ENCODE measurements around the gene PITX1. TPM values are rescaled to one million over a fixed set of nuclear protein-coding genes. Genes with fewer than 3 reads are reported as not detected.
"Not testable (repeated sequence)": the region's sequence is repeated elsewhere in the genome, so short reads cannot be mapped to it uniquely, and the experiment has no call there.

PITX1 gene
- under 0.01 TPM in 1 of 2 replicates, not detected in the other for total RNA-seq

DNA sequence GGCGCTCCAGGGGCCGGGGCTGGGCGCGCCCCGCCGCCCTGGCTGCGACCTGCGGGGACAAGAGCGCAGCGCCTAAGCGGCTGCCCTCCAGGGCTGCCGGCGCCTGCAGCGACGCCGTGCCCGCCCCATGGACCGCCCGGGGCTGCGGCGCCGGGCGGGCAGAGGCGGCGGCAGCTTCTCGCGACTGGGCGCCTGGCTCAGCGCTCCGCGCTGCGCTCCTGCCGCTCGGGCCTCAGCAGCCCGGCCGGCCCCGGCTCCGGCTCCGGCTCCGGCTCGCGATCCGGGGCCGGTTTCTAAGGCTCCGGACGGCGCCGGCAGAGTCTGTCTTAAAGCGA lies at the start of gene PITX1:
Gene PITX1 (minus strand): TSS at position 328 of the 335 bp plus-strand sequence. CDS start 347 bp downstream, outside the sequence.
- DNase-seq (ENCODE audit: low read depth in 2 of 2), result peak in 1 of 2 donors; percentile 26

DNA sequence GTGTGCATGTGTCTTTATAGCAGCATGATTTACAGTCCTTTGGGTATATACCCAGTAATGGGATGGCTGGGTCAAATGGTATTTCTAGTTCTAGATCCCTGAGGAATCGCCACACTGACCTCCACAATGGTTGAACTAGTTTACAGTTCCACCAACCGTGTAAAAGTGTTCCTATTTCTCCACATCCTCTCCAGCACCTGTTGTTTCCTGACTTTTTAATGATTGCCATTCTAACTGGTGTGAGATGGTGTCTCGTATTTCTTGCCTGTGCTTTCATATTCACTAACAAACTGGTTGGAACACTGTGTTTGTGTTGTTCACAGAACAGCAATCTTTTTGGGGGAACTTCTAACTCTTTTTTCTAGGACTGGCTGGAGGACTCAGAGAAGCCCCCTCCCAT lies 49.3 kb upstream of the PITX1 start:
- DNase-seq (ENCODE audit: low read depth in 2 of 2), result not testable (repeated sequence)

DNA sequence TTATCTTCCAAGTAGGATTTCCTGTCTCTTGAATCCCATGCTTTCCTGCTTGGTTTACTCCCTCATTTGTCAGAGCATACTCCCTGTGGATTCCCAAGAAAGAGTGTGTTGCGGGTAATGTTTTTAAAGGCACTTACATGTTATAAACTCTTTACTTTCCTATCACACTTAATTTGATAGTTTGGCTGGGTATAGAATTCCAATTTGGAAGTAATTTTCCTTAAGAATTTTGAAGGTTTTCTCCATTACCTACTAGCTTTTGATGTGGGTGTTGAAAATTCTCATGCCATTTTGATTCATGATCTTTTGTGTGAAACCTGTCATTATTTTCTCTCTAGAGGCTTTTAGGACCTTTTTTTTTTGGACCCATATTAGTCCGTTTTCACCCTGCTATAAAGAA lies 47.2 kb upstream of the PITX1 start:
- DNase-seq (ENCODE audit: low read depth in 2 of 2), result no peak

DNA sequence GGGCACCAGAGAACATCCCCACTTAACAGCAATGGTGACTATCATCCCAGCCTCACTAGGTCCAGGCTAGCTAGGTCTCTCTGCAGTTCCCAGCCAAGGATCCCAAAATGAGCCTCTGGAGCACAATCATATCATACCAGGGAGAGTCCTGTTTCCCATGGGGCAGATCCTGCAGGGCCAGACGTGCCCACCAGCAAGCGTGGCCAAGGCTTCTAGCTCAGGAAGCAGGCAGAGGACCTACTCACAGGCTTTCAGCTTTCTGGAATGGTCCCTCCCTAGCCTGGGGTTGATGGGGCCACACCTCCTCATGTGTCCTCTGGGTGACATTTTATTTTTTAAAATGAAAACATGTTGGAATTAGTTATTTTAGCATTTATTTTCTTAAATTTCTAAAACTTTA lies 45.7 kb upstream of the PITX1 start:
- DNase-seq (ENCODE audit: low read depth in 2 of 2), result no peak

DNA sequence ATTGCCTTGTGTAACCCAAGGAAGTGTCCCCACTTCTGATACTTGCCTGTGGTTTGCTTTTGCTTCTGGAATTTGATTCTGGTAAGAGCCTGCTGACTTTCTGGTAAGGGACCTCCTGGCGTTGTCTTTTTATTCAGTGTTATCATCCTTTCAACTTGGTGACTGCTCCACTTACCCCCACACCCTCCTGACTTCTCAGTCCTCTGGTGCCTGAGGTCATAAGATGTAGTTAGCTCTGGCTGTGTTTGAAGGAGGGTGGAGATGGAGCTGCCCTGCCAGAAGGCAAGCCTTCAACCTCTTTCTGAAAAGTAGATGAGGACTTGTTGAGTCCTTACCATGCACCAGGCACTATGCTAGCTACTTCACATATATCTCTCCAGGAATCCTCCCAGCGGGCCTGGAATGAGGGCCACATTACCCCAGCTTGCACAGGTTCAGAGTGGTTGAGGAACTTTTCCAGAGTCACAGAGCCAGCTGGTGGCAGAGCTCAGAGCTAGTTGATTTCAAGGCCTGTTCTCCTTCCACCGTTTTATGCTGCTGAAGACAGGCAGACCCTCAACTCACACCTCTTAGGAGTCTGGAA lies 45.2 kb upstream of the PITX1 start:
- no peak for DNase-seq (ENCODE audit: low read depth in 2 of 2)

DNA sequence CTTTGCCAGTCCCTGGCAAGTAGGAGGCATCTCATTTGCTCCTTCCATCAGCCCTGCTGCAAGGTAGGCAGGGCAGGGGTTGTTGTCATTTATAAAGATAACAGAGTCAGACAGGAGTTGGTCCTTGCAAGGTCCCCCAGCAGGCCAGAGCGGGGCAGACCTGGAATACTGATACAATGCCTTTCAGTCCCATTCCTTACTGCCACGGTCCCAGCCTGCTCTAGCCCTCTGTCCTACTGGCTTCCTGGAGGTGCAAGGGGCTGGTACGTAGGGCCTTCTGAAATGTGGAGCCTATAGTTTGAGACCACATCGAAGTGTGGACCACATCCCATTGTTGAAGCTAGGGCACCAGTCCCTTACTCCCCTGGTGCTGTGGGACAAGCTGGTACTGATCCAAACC lies 42.8 kb upstream of the PITX1 start:
- no peak for DNase-seq (ENCODE audit: low read depth in 2 of 2)

DNA sequence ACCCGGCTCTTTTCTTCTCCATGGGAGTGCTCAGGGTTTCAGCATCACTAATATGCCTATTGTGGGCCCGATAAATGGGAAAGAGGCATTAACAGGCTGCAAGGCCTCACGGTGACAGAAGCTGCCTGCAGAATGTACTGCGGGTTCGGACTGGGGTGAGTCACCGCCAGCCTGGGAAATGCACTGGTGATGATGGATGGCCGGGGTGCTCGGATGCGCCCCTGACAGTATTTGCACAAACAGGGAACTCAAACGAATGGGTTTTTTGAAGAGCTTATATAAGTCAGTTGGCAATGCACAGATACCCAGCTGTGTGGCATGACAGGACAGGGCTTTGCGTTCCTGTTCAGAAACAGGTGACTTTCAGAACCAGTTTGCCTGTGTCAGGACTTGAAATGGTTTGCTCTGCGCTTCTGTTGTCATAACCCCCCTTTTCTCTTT lies 42.0 kb upstream of the PITX1 start:
- peak in 1 of 2 donors; percentile 24 for DNase-seq (ENCODE audit: low read depth in 2 of 2)

DNA sequence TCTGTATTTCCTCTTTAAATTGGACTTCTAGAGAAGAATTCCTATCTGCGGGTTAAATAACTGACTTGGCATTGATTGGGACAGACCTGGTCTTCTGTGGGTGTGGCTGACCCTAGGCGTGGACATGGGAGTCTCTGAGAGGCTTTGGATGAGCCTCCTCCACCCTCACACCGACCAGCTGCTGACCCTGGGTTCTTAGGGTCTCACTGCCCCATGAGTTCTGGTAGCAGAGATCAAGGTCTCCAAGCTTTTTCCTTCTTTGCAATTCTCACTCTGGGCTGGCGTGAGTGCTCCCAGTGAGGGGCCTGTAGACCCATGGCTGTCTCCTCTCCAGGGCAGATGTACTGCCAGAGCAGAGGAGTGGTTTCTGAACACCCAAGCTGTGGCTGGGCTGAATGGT lies 41.6 kb upstream of the PITX1 start:
- DNase-seq (ENCODE audit: low read depth in 2 of 2), result no peak

DNA sequence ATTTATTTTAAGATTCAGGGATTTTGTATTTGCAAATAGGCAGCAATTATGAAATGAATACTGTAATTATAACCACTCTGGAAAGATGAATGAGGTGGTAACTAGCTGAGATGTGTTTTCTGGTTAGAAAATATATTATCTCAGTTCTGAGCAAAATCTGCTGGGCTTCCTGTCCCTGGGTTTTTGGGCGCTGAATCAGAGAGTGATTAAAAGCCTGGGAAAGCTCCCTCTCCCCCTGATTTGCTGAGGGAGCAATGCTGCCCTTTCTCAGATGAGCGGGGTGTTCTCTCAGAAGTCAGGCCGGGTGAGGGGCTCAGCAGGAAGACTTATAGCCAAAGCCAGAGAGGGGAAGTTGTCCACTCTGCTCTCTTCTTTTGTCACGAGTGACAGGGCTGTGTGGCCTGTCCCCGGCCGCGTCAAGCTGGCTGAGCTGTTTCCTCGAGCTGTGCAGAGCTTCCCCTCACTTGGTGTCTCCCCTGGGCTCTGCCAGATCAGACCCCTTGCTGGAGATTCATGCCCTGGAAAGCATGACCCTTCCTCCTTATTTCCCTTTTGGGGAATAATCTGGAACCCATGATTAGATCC lies 39.8 kb upstream of the PITX1 start:
- no peak for DNase-seq (ENCODE audit: low read depth in 2 of 2)

DNA sequence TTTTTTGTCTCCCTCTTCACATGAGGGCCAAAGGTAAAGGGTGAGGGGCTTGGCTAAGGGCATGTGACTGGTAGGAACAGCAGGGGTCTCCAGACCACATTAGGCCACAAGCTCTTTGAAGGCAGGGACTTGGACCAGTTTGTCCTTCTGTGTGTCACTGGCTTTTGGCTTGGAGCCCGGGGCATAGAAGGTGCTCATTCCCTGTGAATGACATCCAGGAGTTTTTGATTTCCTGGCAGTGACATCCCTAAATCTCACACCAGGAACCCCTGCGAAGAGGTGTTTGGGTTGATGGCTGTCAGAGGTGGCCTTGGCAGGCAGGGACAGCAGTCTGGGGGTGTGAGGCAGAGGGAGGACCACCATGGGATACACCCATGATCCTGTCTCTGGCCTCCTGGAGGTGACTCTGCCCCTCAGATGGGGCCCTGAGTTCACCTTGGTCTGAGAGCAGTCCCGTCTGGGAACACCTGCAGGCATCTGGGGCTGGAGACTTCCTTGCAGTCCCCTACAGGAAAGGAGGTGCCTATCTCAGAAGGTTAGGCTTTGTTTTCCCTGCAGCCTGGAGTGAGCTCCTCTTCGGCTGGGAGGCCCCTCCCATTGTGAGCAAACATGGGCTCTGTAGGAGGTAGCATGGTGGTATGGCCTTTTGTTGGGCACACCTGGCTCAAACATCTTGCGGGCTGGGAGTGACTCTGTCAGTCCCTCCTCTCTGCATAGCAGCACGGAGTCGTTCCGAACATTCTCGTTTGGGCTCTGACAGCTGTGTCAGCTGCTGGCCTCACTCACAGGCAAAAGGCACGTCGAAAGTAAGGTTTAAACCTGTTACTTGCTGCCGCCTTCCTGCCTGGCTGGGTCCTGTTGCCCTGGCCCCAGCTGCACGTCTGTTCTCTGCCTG lies 38.6 kb upstream of the PITX1 start:
- no peak for DNase-seq (ENCODE audit: low read depth in 2 of 2)

DNA sequence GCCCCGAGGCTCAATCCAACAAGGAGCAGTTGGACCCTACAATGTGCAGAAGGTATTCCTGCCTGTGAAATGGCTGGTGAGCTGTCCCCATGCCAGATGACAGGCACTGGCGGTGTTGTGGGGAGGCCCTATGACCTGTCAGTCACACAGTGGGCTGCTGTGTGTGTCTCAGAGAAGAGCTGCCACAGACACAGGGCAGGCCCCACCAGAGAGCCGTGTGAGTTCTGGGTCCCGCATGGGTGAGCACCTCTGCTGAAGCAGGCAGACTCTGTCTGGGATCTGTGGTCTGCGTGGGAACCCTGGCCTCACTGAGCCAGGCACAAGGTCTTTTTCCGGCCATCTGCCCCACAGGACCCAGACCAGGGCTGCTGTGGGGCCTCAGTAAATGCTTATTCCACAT lies 37.3 kb upstream of the PITX1 start:
- no peak for DNase-seq (ENCODE audit: low read depth in 2 of 2)

DNA sequence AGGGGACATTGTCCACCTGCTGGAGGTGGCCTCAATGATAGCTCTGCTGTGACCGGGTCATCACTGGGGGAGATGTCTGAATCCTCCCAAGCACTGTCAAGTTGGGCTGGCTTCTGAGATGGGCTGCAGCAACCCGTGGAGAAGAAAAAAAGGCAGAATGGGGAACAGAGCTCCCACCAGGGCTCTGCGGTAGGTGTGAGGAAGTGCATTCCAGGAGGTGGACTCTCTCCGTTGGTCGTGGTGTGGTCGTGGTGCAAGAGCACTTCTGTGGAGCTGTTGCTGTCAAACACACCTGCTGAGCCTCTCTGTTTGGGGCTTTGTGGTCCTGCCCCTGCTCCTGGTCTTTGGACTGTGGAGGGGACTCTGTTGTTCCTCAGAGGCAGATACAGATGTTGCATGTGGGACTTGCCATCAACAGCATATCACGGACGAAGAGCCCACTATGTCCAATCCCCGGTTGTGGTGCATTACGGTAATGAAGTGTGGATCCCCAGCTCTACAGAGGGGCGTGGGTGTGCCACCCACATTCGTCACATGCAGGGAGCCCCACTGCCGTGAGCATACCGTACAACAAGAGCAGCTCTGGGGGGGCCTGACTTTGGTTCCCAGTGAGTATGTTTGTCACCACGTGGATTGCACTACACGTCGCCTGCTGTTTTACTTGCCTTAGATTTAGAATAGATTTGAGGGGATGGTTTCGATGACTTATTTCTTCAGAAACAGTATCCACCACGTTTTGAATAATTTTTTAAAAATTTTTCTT lies 36.0 kb upstream of the PITX1 start:
- no peak for DNase-seq (ENCODE audit: low read depth in 2 of 2)

DNA sequence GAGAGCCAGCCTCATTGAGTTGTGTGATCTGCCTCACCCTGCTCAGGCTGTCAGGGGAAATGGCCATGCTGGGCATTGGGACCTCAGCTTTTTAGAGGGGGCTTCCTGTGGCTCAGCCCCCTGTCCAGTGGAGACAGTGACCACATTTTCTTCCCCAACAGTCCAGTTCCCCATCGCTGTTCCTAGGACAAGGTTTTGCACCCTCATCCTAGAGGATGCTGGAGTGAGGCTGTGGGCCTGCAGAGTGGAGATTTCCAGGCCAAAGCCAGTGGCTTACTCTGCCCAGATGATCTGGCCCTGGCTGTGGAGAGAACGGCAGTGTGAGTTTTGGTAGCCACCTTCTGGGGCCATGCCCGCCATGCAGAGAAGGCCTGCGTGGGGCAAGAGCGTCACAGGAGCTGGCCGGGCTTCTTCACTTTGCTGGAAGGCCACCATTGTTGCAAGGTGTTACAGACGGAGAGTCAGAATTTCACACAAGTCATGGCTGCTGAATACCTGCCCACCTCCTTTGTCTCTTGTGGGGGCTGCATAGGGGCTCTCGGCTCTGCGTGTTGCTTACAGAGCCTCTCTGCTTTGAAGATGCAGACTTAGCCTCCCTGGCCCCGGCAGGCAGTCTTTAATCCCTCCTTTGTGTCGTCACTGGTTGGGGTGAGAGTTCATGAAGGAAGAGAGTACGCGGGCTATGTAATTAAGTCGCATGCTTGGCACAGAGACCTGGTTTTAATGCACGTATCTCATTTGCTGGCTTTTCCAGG lies 35.2 kb upstream of the PITX1 start:
- no peak for DNase-seq (ENCODE audit: low read depth in 2 of 2)

DNA sequence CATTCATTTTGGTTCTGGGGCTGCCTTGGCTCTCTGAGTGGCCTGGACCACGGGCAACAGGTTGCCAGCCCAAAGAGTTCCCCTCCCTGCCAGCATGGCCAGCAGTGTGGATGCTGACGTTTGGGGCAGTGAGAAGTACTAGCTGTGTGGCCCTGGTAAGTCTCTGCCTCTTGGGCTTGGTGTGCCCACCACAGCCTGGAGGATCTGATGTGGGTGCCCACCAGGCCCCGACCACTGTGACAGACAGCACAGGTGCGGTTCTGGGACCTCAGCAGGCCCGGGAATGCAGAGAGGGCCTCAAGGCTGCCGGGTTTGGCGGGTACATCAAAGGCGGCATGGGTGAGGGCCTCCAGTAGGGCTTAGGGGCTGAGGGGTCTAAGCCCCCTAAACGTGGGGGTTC lies 33.6 kb upstream of the PITX1 start:
- no peak for DNase-seq (ENCODE audit: low read depth in 2 of 2)

DNA sequence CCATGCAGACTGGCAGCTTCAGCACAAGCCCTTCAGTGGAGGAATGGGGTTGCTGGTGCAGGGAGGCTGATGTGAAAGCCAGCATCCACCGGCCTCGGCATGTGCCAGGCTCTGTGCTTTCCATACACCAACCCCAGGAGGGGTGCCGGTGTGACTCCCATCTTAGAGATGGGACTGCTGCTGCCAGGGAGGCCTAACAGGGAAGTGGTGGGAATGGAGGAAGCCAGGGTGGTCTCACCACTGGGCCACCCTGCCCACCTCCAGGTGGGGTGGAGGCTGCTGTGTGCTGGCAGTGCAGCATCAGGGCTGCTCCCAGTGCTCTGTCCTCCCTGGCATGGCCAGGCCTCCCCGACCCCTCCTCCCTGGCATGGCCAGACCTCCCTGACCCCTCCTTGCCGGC lies 32.8 kb upstream of the PITX1 start:
- DNase-seq (ENCODE audit: low read depth in 2 of 2), result no peak

DNA sequence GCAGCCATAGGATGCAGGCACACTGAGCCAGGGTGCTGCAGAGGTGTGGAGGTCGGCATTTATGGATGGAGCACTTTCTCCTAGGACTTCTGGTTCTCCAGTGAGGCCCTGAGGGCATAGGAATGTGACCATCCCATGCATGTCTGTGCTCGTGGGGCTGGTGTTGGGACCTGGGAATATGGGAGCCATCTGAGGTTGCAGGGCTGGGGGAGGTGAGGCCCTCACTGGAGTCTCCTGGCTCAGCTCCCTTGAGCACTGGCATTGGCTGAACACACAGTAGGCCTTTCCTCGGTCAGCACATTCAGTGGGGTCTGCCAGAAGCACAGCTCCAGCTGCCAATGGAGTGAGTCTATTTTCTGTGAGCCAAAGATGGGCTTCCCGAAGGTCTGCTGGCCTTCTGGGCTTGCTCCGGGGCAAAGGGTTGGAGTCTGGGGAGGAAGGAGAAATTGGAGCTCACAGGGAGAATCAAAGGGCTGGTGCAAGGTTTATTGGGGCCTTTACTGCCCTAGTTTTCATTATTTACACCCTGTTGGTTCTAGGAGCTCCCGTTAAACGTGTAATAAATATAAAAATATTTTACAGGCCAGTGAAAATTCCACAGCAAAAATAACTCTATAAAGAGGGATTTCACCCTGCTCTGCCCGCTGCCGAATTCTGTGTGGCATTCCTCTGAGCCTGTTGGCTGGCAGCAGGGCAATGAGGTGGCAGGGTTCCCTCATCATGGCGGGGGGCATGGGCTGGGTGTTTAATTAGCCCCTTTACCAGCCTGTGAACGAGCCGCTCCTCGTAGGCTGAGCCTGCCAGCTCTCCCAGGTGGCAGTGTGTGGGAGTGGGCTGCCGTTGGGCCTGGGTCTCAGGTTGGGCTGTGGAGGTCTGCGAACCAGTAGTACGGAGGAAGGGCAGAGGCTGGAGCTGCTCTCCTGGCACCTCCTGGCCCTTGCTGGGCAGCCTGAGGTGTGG lies 31.6 kb upstream of the PITX1 start:
- no peak for DNase-seq (ENCODE audit: low read depth in 2 of 2)

DNA sequence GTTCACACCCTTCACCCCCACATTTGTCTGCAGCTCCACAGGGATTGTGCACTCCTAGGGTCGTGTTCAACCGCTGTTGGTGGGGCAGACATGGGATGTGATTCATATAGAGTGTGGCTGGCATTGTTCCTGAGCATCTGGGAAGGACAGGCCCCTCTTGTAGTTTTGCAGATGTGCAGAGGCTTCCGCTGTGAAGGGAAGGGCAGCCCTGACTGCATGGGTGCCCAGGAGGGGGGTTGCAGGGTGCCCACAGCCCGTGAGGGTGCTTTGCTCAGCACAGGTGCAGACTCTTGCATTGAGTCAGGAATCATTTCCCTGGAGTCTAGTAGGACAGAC lies 30.2 kb upstream of the PITX1 start:
- DNase-seq (ENCODE audit: low read depth in 2 of 2), result no peak

DNA sequence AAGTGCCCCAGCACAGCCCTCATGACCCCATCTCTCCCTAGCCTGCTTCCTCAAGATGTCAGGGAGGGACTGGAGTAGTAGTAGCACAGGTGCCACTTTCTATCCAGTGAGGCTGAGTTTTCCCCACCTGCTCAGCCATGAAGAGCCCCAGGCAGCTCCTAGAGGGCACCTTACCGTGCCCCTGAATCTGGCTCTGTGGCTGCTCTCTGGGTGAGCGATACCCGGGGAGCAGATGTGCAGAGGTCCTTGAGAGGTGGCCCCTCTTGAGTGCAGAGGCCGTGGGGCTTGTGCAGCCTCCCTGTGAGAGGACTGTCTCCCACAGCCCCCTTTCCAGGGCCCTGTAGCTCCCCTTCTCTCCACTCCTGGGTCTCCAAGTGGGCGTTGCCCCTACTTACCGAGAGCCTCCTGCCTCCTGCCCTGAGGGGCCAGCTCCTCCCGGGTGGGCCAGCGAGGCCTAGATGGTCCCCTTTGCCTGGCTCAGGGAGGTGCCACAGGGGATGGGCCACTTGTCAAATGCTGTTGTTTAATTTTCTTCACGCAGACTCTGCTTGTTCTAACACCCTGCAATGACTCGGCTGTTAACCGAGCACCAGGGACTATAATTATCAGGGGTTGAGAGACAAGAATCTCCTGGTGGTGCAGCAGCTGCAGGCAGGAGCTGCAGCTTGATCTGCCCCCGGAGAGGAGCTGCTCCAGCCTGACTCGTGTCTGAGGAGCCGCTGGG lies 29.6 kb upstream of the PITX1 start:
- DNase-seq (ENCODE audit: low read depth in 2 of 2), result no peak

DNA sequence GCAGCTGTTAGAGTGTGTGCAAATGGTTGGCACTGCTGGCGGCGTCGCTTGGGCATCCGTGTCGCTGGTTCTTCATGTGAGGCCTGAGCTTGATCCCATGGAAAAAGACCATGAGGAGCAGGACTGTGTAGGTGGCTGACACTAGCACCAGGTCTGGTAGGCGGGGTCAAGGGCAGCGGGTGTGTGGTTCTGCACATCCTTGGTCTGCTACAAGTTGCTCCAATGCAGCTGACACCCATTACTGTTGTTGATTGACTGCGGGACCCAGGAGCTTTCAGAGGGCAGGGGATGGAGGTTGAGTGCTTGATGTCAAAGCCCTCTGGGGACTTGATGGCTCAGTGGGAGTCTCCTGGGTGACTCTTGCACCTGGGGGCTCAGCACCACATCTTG lies 29.0 kb upstream of the PITX1 start:
- DNase-seq (ENCODE audit: low read depth in 2 of 2), result no peak
